ENCODE data around the gene CRMP1.

CRMP1 gene

GRCh38 chr4:5890063-5890727, 2.7 kb downstream of the CRMP1 start:
- in situ Hi-C loops (cut with HindIII; ENCODE audit: low sequenced_read_pairs) = no loop called here

GRCh38 chr4:5889002-5889696, 3.7 kb downstream of the CRMP1 start:
- in situ Hi-C loops (cut with HindIII; ENCODE audit: low sequenced_read_pairs) = no loop called here

GRCh38 chr4:5888222-5889001, 4.5 kb downstream of the CRMP1 start:
- in situ Hi-C loops (cut with HindIII; ENCODE audit: low sequenced_read_pairs) = no loop called here

GRCh38 chr4:5887361-5888221, 5.3 kb downstream of the CRMP1 start:
- in situ Hi-C loops (cut with HindIII; ENCODE audit: low sequenced_read_pairs) = no loop called here

GRCh38 chr4:5887011-5887360, 5.9 kb downstream of the CRMP1 start:
- in situ Hi-C loops (cut with HindIII; ENCODE audit: low sequenced_read_pairs) = no loop called here

- in situ Hi-C loops (cut with HindIII; ENCODE audit: low sequenced_read_pairs) = no loop called here
These were observed 7.2 kb downstream of the CRMP1 start for GRCh38 chr4:5885733-5886132.

- in situ Hi-C loops (cut with HindIII; ENCODE audit: low sequenced_read_pairs) = no loop called here
These were observed 8.1 kb downstream of the CRMP1 start for GRCh38 chr4:5884796-5885195.

GRCh38 chr4:5883916-5884315, 9.0 kb downstream of the CRMP1 start:
- in situ Hi-C loops (cut with HindIII; ENCODE audit: low sequenced_read_pairs) = no loop called here

- in situ Hi-C loops (cut with HindIII; ENCODE audit: low sequenced_read_pairs) = no loop called here
These were observed 9.9 kb downstream of the CRMP1 start for GRCh38 chr4:5882947-5883346.

- in situ Hi-C loops (cut with HindIII; ENCODE audit: low sequenced_read_pairs) = no loop called here
These were observed 11.5 kb downstream of the CRMP1 start for GRCh38 chr4:5881340-5881739.

- in situ Hi-C loops (cut with HindIII; ENCODE audit: low sequenced_read_pairs) = no loop called here
These were observed 14.5 kb downstream of the CRMP1 start for GRCh38 chr4:5878359-5878758.

- in situ Hi-C loops (cut with HindIII; ENCODE audit: low sequenced_read_pairs) = no loop called here
These were observed 15.5 kb downstream of the CRMP1 start for GRCh38 chr4:5877392-5877791.

- in situ Hi-C loops (cut with HindIII; ENCODE audit: low sequenced_read_pairs) = no loop called here
These were observed 18.0 kb downstream of the CRMP1 start for GRCh38 chr4:5874811-5875449.

- in situ Hi-C loops (cut with HindIII; ENCODE audit: low sequenced_read_pairs) = no loop called here
These were observed 22.2 kb downstream of the CRMP1 start for GRCh38 chr4:5870701-5871100.

- in situ Hi-C loops (cut with HindIII; ENCODE audit: low sequenced_read_pairs) = no loop called here
These were observed 22.8 kb downstream of the CRMP1 start for GRCh38 chr4:5869966-5870619.

GRCh38 chr4:5867866-5868265, 25.0 kb downstream of the CRMP1 start:
- in situ Hi-C loops (cut with HindIII; ENCODE audit: low sequenced_read_pairs) = no loop called here

- in situ Hi-C loops (cut with HindIII; ENCODE audit: low sequenced_read_pairs) = no loop called here
These were observed 25.8 kb downstream of the CRMP1 start for GRCh38 chr4:5866841-5867813.

- in situ Hi-C loops (cut with HindIII; ENCODE audit: low sequenced_read_pairs) = no loop called here
These were observed 26.8 kb downstream of the CRMP1 start for GRCh38 chr4:5865896-5866599.
